ENCODE measurements around the gene TREML1.

TREML1 gene

GRCh38 chr6:41100871-41101287, 53.3 kb downstream of the TREML1 start:
- Histone ChIP-seq H3K36me3 (ENCODE audit: control insufficient read depth, insufficient read depth, low read length) (peaks cover 49% of the 10 kb centered on the region), H3K9ac (ENCODE audit: low read length) (no peak overlapping the region), H3K27me3 (ENCODE audit: control insufficient read depth, insufficient read depth, low read length) (no peaks in the 10 kb centered on the region), H3K4me1 (ENCODE audit: control insufficient read depth, insufficient read depth, low read length) (no peaks in the 10 kb centered on the region), H3K27ac (ENCODE audit: low read depth, low read length) (no peak overlapping the region), H3K4me3 (ENCODE audit: low read depth, low read length) (no peak overlapping the region), H3K9me3 (ENCODE audit: control insufficient read depth, insufficient read depth, low read depth, low read length) (no peaks in the 10 kb centered on the region)
